SK-N-SH (cell line): ENCODE measurements around the gene MEGF6. TPM values are rescaled to one million over a fixed set of nuclear protein-coding genes. Genes with fewer than 3 reads are reported as not detected.

Experiments used
- CTCF ChIA-PET: fragments of 300-600, 350-600 bp; formaldehyde crosslinking; extraction: SDS; loops from one replicate; lab custom pipeline; 2021; lab: Yijun Ruan, JAX
- POLR2A ChIA-PET: fragments of 350-600 bp; sonication (Branson Sonifier 250); formaldehyde crosslinking; extraction: SDS; loops from one replicate; lab custom pipeline; 2020; ENCODE audit warnings: antibody characterized with exemption, inconsistent platforms; lab: Yijun Ruan, JAX
- DNase-seq: peaks from one replicate; pipeline ENCODE4 v3.0.0; 2012
- H2AFZ ChIP-seq: fragments of 200-600 bp; sonication (generic); 2 replicates; pipeline ENCODE4 v1.8.1; 2016; ENCODE audit warnings: antibody characterized with exemption, mild to moderate bottlenecking, low read depth
- H3F3A ChIP-seq: fragments of 200-600 bp; sonication (generic); replicated peaks from 2 replicates; pipeline ENCODE3; 2016; ENCODE audit warnings: antibody characterized with exemption, mild to moderate bottlenecking; ENCODE audit not compliant: insufficient read depth
- H3K27ac ChIP-seq, 2 experiments: fragments of 200-500 bp in 1 of 2; fragments of 200-600 bp in 1 of 2; sonication (Bioruptor generic) in 1 of 2; sonication (generic), shearing (Covaris generic) in 1 of 2; 2 replicates each; pipeline versions ENCODE4 v1.5.1 to v1.6.1; 2014 to 2016; ENCODE audit warnings: low read depth in 2 of 2, inconsistent platforms in 1 of 2, low read length in 1 of 2, mild to moderate bottlenecking in 1 of 2, mixed read lengths in 1 of 2
- H3K27me3 ChIP-seq: fragments of 200-600 bp; sonication (generic), shearing (Covaris generic); 2 replicates; pipeline ENCODE4 v1.6.1; 2016; ENCODE audit warnings: mixed run types; ENCODE audit not compliant: insufficient read depth
- H3K36me3 ChIP-seq, 2 experiments: fragments of 200-500 bp in 1 of 2; fragments of 200-600 bp in 1 of 2; sonication (Bioruptor generic) in 1 of 2; sonication (generic) in 1 of 2; replicated peaks in 1 of 2; 2 replicates each; pipeline versions ENCODE3 to v1.5.1; 2014 to 2016; ENCODE audit warnings: low read length in 1 of 2, mild to moderate bottlenecking in 1 of 2; ENCODE audit not compliant: insufficient read depth in 2 of 2, control insufficient read depth in 1 of 2
- H3K4me1 ChIP-seq, 2 experiments: fragments of 200-500 bp in 1 of 2; fragments of 200-600 bp in 1 of 2; sonication (Bioruptor generic) in 1 of 2; sonication (generic), shearing (Covaris generic) in 1 of 2; 2 replicates each; pipeline versions ENCODE4 v1.5.1 to v1.6.1; 2014 to 2016; ENCODE audit warnings: low read depth in 1 of 2, low read length in 1 of 2, mixed run types in 1 of 2; ENCODE audit not compliant: insufficient read depth in 2 of 2, control insufficient read depth in 1 of 2
- H3K4me2 ChIP-seq: fragments of 200-600 bp; sonication (generic), shearing (Covaris generic); 2 replicates; pipeline ENCODE4 v1.6.1; 2017; ENCODE audit warnings: mixed run types
- H3K4me3 ChIP-seq, 2 experiments: fragments of 200-500 bp in 1 of 2; fragments of 200-600 bp in 1 of 2; sonication (Bioruptor generic) in 1 of 2; sonication (generic), shearing (Covaris generic) in 1 of 2; 2 replicates each; pipeline versions ENCODE4 v1.5.1 to v1.8.1; 2014 to 2016; ENCODE audit warnings: low read depth in 2 of 2, inconsistent platforms in 1 of 2, low read length in 1 of 2, mild to moderate bottlenecking in 1 of 2, mixed read lengths in 1 of 2, moderate library complexity in 1 of 2
- H3K79me2 ChIP-seq: fragments of 200-600 bp; sonication (generic); 2 replicates; pipeline ENCODE4 v1.8.1; 2017; ENCODE audit warnings: mild to moderate bottlenecking; ENCODE audit not compliant: insufficient read depth
- H3K9ac ChIP-seq: fragments of 200-600 bp; sonication (generic); 2 replicates; pipeline ENCODE4 v1.6.1; 2017; ENCODE audit warnings: mixed run types
- H3K9me2 ChIP-seq: fragments of 200-600 bp; sonication (generic); 2 replicates; pipeline ENCODE4 v1.6.1; 2017; ENCODE audit warnings: mixed run types
- H3K9me3 ChIP-seq: fragments of 200-600 bp; sonication (generic); 2 replicates; pipeline ENCODE4 v1.6.1; 2017; ENCODE audit warnings: mixed run types, mild to moderate bottlenecking, moderate library complexity
- H4K20me1 ChIP-seq: fragments of 200-600 bp; sonication (generic); 2 replicates; pipeline ENCODE4 v1.6.1; 2017; ENCODE audit warnings: mild to moderate bottlenecking, mixed run types; ENCODE audit not compliant: insufficient read depth
- CHD2 ChIP-seq: fragments of 150-350 bp; IDR thresholded peaks from 2 replicates; pipeline ENCODE4 v1.6.1; 2018; ENCODE audit warnings: low read length; ENCODE audit not compliant: partially characterized antibody
- EP300 ChIP-seq, 2 experiments: IDR thresholded peaks; 2 replicates each; pipeline versions ENCODE4 v1.4.0 to v1.6.1; 2012; ENCODE audit warnings: borderline replicate concordance in 1 of 2, low read depth in 1 of 2, low read length in 1 of 2
- FOXJ3 ChIP-seq: sonication (generic); formaldehyde crosslinking; IDR thresholded peaks from 2 replicates; pipeline ENCODE4 v1.5.1; 2020; ENCODE audit warnings: mild to moderate bottlenecking, missing genetic modification reagents
- FOXM1 ChIP-seq: IDR thresholded peaks from 2 replicates; pipeline ENCODE4 v1.4.0; 2012; ENCODE audit warnings: low read depth, mild to moderate bottlenecking
- GABPA ChIP-seq: IDR thresholded peaks from 2 replicates; pipeline ENCODE4 v1.4.0; 2012; ENCODE audit warnings: low read depth, mild to moderate bottlenecking
- GATA2 ChIP-seq: sonication (generic); formaldehyde crosslinking; IDR thresholded peaks from 2 replicates; pipeline ENCODE4 v1.5.0; 2020; ENCODE audit warnings: mild to moderate bottlenecking, missing genetic modification reagents
- POLR2AphosphoS5 ChIP-seq: IDR thresholded peaks from 2 replicates; pipeline ENCODE4 v1.6.1; 2012; ENCODE audit warnings: low read depth, low read length
- RAD21 ChIP-seq: IDR thresholded peaks from 2 replicates; pipeline ENCODE4 v1.6.1; 2012; ENCODE audit warnings: mild to moderate bottlenecking, low read length
- RCOR1 ChIP-seq: fragments of 150-350 bp; IDR thresholded peaks from 2 replicates; pipeline ENCODE4 v1.6.1; 2017; ENCODE audit warnings: antibody characterized with exemption, low read length
- RXRA ChIP-seq: IDR thresholded peaks from 2 replicates; pipeline ENCODE4 v1.4.0; 2012; ENCODE audit warnings: low read depth, mild to moderate bottlenecking, borderline replicate concordance
- SIN3A ChIP-seq: IDR thresholded peaks from 2 replicates; pipeline ENCODE4 v1.6.1; 2012; ENCODE audit warnings: low read depth, mild to moderate bottlenecking, low read length, moderate library complexity, borderline replicate concordance
- TCF12 ChIP-seq: IDR thresholded peaks from 2 replicates; pipeline ENCODE4 v1.4.0; 2012
- YY1 ChIP-seq: IDR thresholded peaks from 2 replicates; pipeline ENCODE4 v1.4.0; 2012; ENCODE audit warnings: low read depth, mild to moderate bottlenecking
- WGBS: methylation state at CpG from one replicate; pipeline ENCODE4 v1.1.6; 2017; ENCODE audit warnings: low lambda C conversion rate; 5-methylcytosine and 5-hydroxymethylcytosine counted together
- polyA plus RNA-seq, 3 experiments: library from polyadenylated mRNA; depleted of rRNA; stranded (reverse); fragments of >200 nt; gene quantifications; 2 replicates each; pipeline ENCODE4 v1.2.3, GENCODE V29; 2012
- TF ChIP-seq, protein P1 (sequence below): IDR thresholded peaks from 2 replicates; pipeline ENCODE4 v1.4.0; 2012; ENCODE audit warnings: low read depth, borderline replicate concordance
- TF ChIP-seq, protein P2 (sequence below): IDR thresholded peaks from 2 replicates; pipeline ENCODE4 v1.6.1; 2012; ENCODE audit warnings: mild to moderate bottlenecking, low read depth, low read length, moderate library complexity
- TF ChIP-seq, protein P3 (sequence below): IDR thresholded peaks from 2 replicates; pipeline ENCODE4 v1.4.0; 2012; ENCODE audit warnings: low read depth, borderline replicate concordance
- TF ChIP-seq, protein P4 (sequence below): IDR thresholded peaks from 2 replicates; pipeline ENCODE4; 2012

The MEGF6 gene
- polyA plus RNA-seq, 1 of the 3 experiments (the other 2 are of a cell fraction): 7.6 TPM

DNA sequence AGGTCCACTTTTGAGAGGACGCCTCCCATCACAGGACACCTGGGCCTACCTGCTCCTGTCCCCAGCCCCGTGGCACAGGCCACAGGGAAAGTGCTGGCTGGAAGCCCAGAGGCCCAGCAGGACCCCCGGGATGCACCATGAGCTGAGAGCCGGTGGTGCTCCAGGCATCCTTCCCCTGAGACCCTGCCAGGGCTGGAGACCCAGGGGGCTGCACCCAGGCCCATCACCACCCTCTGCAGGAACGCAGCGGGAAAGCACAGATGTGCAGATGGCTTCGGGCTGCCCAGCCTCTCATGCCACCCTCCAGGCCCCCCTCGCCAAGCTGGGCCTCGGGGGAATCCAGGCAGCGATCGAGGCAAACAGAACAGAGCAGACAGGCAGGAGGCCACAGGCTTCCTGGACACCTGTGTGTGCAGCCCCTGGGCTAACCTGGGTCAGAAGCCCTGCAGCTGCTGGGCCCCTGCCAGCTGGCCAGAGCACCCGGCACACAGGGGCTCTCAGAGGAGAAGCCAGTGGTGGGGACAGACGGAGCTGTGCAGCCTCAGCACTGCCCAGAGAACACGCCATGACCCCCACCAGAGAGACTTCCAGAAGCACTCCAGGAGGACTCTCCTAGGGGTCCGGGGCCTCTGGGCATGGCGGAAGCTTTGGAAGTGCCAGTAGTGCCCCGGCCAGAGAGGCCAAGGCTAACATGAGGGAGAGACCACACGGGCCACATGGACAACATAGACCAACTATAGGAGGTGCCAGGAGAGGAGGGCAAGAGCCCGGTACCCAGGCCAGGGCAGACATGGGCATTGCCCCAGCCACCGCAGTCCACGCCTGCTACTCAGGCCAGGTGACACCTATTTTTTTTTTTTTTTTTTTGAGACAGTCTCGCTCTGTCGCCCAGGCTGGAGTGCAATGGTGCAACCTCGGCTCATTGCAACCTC, 85.5 kb downstream of the MEGF6 start:
- CTCF ChIA-PET: interaction anchor here (0.8 to 3.1 kb wide), 12 partner anchors 8 to 96 kb away, joined by 3 to 12 read pairs (median 4); no protein-coding TSS in a partner anchor
- Histone ChIP-seq H2AFZ (no peak overlapping the region), H3K9me3 (no peaks in the 10 kb centered on the region), H4K20me1 (no peaks in the 10 kb centered on the region), H3K27ac (no peak overlapping the region; a peak in 1 of 4 replicates), H3K9ac (no peak overlapping the region), H3K9me2 (no peaks in the 10 kb centered on the region), H3K79me2 (peaks cover 8% of the 10 kb centered on the region; the same call in 1 of the 2 replicates), H3K4me1 (peaks cover 0 to 55% of the 10 kb centered on the region in 2 experiments; a peak in 1 of 4 replicates), H3K4me3 (no peak overlapping the region), H3K36me3 (no peaks in the 10 kb centered on the region)
- POLR2A ChIA-PET: interaction anchor here (0.9 kb wide), 1 partner anchor 9 kb away, joined by 3 read pairs; no protein-coding TSS in a partner anchor
- no peak for DNase-seq
- TF ChIP-seq GABPA (no peak), POLR2AphosphoS5 (no peak), GATA2 (CRISPR knock-in tag) (no peak), TCF12 (no peak), CHD2 (no peak), FOXM1 (no peak), RXRA (no peak), YY1 (no peak)
- TF ChIP-seq, all 33 proteins: peak for 0
- no peaks in the 10 kb centered on the region for H3F3A ChIP-seq
- 86% methylated on average over 5 of the region's 24 CpGs for WGBS
- no peak overlapping the region for H3K4me2 ChIP-seq
- no peaks in the 10 kb centered on the region for H3K27me3 ChIP-seq

- no peak overlapping the region for H3K4me3 ChIP-seq
- 87% methylated on average over 14 of the region's 20 CpGs for WGBS
- H3K27ac ChIP-seq: no peak overlapping the region; a peak in 1 of 4 replicates
- H3K27me3 ChIP-seq: no peaks in the 10 kb centered on the region
- CTCF ChIA-PET: interaction anchor here (1.0 to 3.1 kb wide), 9 partner anchors 7 to 94 kb away, joined by 3 to 12 read pairs (median 5); no protein-coding TSS in a partner anchor
- peaks cover 0 to 50% of the 10 kb centered on the region in 2 experiments; a peak in 1 of 4 replicates for H3K4me1 ChIP-seq
- H2AFZ ChIP-seq: no peak overlapping the region
- H3F3A ChIP-seq: no peaks in the 10 kb centered on the region
- POLR2A ChIA-PET: no interaction called here
- no peak overlapping the region for H3K4me2 ChIP-seq
- H3K79me2 ChIP-seq: peaks cover 4% of the 10 kb centered on the region; the same call in 1 of the 2 replicates
- no peak for DNase-seq
- H3K36me3 ChIP-seq: no peaks in the 10 kb centered on the region
- no peak overlapping the region for H3K9ac ChIP-seq
- no peaks in the 10 kb centered on the region for H3K9me3 ChIP-seq
- no peaks in the 10 kb centered on the region for H3K9me2 ChIP-seq
- H4K20me1 ChIP-seq: no peaks in the 10 kb centered on the region
- no peak for TF ChIP-seq FOXM1
- TF ChIP-seq, protein P1, sequence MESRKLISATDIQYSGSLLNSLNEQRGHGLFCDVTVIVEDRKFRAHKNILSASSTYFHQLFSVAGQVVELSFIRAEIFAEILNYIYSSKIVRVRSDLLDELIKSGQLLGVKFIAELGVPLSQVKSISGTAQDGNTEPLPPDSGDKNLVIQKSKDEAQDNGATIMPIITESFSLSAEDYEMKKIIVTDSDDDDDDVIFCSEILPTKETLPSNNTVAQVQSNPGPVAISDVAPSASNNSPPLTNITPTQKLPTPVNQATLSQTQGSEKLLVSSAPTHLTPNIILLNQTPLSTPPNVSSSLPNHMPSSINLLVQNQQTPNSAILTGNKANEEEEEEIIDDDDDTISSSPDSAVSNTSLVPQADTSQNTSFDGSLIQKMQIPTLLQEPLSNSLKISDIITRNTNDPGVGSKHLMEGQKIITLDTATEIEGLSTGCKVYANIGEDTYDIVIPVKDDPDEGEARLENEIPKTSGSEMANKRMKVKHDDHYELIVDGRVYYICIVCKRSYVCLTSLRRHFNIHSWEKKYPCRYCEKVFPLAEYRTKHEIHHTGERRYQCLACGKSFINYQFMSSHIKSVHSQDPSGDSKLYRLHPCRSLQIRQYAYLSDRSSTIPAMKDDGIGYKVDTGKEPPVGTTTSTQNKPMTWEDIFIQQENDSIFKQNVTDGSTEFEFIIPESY: no peak
- TF ChIP-seq GATA2 (CRISPR knock-in tag): no peak
- TF ChIP-seq, protein P2, sequence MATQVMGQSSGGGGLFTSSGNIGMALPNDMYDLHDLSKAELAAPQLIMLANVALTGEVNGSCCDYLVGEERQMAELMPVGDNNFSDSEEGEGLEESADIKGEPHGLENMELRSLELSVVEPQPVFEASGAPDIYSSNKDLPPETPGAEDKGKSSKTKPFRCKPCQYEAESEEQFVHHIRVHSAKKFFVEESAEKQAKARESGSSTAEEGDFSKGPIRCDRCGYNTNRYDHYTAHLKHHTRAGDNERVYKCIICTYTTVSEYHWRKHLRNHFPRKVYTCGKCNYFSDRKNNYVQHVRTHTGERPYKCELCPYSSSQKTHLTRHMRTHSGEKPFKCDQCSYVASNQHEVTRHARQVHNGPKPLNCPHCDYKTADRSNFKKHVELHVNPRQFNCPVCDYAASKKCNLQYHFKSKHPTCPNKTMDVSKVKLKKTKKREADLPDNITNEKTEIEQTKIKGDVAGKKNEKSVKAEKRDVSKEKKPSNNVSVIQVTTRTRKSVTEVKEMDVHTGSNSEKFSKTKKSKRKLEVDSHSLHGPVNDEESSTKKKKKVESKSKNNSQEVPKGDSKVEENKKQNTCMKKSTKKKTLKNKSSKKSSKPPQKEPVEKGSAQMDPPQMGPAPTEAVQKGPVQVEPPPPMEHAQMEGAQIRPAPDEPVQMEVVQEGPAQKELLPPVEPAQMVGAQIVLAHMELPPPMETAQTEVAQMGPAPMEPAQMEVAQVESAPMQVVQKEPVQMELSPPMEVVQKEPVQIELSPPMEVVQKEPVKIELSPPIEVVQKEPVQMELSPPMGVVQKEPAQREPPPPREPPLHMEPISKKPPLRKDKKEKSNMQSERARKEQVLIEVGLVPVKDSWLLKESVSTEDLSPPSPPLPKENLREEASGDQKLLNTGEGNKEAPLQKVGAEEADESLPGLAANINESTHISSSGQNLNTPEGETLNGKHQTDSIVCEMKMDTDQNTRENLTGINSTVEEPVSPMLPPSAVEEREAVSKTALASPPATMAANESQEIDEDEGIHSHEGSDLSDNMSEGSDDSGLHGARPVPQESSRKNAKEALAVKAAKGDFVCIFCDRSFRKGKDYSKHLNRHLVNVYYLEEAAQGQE: no peak
- no peak for TF ChIP-seq FOXJ3 (CRISPR knock-in tag)
- TF ChIP-seq EP300 (IDR thresholded peaks at IDR 0.05; ENCODE audit: borderline replicate concordance in 1 of 2, low read depth in 1 of 2, low read length in 1 of 2): no peak
- no peak for TF ChIP-seq SIN3A
- TF ChIP-seq RCOR1: no peak
- no peak for TF ChIP-seq TCF12
- TF ChIP-seq, protein P3, sequence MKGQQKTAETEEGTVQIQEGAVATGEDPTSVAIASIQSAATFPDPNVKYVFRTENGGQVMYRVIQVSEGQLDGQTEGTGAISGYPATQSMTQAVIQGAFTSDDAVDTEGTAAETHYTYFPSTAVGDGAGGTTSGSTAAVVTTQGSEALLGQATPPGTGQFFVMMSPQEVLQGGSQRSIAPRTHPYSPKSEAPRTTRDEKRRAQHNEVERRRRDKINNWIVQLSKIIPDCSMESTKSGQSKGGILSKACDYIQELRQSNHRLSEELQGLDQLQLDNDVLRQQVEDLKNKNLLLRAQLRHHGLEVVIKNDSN: no peak
- TF ChIP-seq POLR2AphosphoS5: no peak
- no peak for TF ChIP-seq RAD21
- TF ChIP-seq, protein P4, sequence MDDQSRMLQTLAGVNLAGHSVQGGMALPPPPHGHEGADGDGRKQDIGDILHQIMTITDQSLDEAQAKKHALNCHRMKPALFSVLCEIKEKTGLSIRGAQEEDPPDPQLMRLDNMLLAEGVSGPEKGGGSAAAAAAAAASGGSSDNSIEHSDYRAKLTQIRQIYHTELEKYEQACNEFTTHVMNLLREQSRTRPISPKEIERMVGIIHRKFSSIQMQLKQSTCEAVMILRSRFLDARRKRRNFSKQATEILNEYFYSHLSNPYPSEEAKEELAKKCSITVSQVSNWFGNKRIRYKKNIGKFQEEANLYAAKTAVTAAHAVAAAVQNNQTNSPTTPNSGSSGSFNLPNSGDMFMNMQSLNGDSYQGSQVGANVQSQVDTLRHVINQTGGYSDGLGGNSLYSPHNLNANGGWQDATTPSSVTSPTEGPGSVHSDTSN: no peak
Observed at GRCh38 chr1:3524556-3525203, 86.6 kb downstream of the MEGF6 start.
